Measurements from ENCODE around the gene NOSTRIN. TPM values are rescaled to one million over a fixed set of nuclear protein-coding genes. Genes with fewer than 3 reads are reported as not detected.
A peak's percentile ranks its signal among the peaks of the same experiment; 100 is the strongest.

The NOSTRIN gene
- total RNA-seq, 2 donors from 2014 or later = 0.42 to 0.73 TPM

DNA sequence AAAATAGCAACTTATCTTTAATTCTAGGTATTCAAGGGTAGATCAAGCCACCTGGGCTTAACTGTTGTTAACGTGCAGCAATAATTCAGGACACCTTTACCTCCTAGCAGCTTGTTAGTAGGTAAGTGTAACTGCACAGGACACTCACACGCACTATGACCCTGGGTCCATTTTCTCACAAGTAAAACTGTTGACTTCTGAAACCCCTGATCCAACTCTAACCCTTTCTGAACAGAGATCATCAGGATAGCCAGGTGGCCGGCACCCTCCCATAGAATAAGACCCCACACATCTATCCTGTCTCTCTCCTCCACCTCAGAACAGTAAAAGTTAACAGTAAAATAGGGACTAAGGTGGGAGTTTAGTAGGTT lies 87.2 kb downstream of the NOSTRIN start:
- Histone ChIP-seq H3K27ac (ENCODE audit: low read depth, low read length) (no peak overlapping the region), H3K27me3 (ENCODE audit: control insufficient read depth, insufficient read depth, low read length, poor library complexity, severe bottlenecking) (peaks cover 20% of the 10 kb centered on the region), H3K36me3 (ENCODE audit: control insufficient read depth, insufficient read depth, low read length) (peaks cover 12% of the 10 kb centered on the region), H3K4me3 (ENCODE audit: low read length) (peak overlapping the region; percentile 91), H3K9ac (ENCODE audit: extremely low read depth, low read length, poor library complexity, severe bottlenecking) (peak overlapping the region; percentile 50), H3K9me3 (ENCODE audit: control insufficient read depth, low read length) (no peaks in the 10 kb centered on the region), H3K4me1 (ENCODE audit: control insufficient read depth, insufficient read depth, low read length) (peaks cover 2% of the 10 kb centered on the region)
- Mint-ChIP-seq H3K9me3 (no peaks in the 10 kb centered on the region), H3K27ac (no peak overlapping the region), H3K4me3 (peak overlapping the region; percentile 87), H3K27me3 (ENCODE audit: insufficient read depth) (peaks cover 12% of the 10 kb centered on the region), H3K36me3 (ENCODE audit: low read depth) (peaks cover 19% of the 10 kb centered on the region), H3K4me1 (peaks cover 2% of the 10 kb centered on the region)
- DNase-seq = no peak
- TF ChIP-seq, protein P1, sequence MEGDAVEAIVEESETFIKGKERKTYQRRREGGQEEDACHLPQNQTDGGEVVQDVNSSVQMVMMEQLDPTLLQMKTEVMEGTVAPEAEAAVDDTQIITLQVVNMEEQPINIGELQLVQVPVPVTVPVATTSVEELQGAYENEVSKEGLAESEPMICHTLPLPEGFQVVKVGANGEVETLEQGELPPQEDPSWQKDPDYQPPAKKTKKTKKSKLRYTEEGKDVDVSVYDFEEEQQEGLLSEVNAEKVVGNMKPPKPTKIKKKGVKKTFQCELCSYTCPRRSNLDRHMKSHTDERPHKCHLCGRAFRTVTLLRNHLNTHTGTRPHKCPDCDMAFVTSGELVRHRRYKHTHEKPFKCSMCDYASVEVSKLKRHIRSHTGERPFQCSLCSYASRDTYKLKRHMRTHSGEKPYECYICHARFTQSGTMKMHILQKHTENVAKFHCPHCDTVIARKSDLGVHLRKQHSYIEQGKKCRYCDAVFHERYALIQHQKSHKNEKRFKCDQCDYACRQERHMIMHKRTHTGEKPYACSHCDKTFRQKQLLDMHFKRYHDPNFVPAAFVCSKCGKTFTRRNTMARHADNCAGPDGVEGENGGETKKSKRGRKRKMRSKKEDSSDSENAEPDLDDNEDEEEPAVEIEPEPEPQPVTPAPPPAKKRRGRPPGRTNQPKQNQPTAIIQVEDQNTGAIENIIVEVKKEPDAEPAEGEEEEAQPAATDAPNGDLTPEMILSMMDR (conservative IDR thresholded peaks at IDR 0.05) = no peak
- 20 to 32% methylated on average over 1 to 3 of the region's 3 CpGs for WGBS, 2 experiments (ENCODE audit: insufficient coverage in 1 of 2, insufficient read length in 1 of 2)

GRCh38 chr2:168890006-168890782 lies 87.8 kb downstream of the NOSTRIN start, which contains the start of gene SPC25:
Gene SPC25, minus strand, starts transcription at chr2:168890430. Its CDS starts 911 bp downstream, at chr2:168889519.
- H3K36me3 ChIP-seq (ENCODE audit: control insufficient read depth, insufficient read depth, low read length) = peaks cover 8% of the 10 kb centered on the region
- Mint-ChIP-seq H3K4me1 (peaks cover 2% of the 10 kb centered on the region), H3K9me3 (no peaks in the 10 kb centered on the region), H3K27me3 (ENCODE audit: insufficient read depth) (peaks cover 12% of the 10 kb centered on the region), H3K36me3 (ENCODE audit: low read depth) (peaks cover 16% of the 10 kb centered on the region), H3K4me3 (peak within 1 kb of the TSS; percentile 87), H3K27ac (peak within 1 kb of the TSS; percentile 93)
- H3K9me3 ChIP-seq (ENCODE audit: control insufficient read depth, low read length) = no peaks in the 10 kb centered on the region
- no peak within 1 kb of the TSS for H3K27ac ChIP-seq (ENCODE audit: low read depth, low read length)
- TF ChIP-seq, protein P1 (conservative IDR thresholded peaks at IDR 0.05) = peak; percentile 42
- H3K9ac ChIP-seq (ENCODE audit: extremely low read depth, low read length, poor library complexity, severe bottlenecking) = peak within 1 kb of the TSS; percentile 50
- whole genome bisulfite sequencing, 2 experiments (ENCODE audit: insufficient coverage in 1 of 2, insufficient read length in 1 of 2) = 1% methylated on average over 22 to 38 of the region's 38 CpGs
- peak within 1 kb of the TSS; percentile 91 for H3K4me3 ChIP-seq (ENCODE audit: low read length)
- peaks cover 20% of the 10 kb centered on the region for H3K27me3 ChIP-seq (ENCODE audit: control insufficient read depth, insufficient read depth, low read length, poor library complexity, severe bottlenecking)
- peak; percentile 98 for DNase-seq
- peaks cover 2% of the 10 kb centered on the region for H3K4me1 ChIP-seq (ENCODE audit: control insufficient read depth, insufficient read depth, low read length)

GRCh38 chr2:168892327-168892726 lies 89.9 kb downstream of the NOSTRIN start:
- 96 to 100% methylated on average over 2 of the region's 3 CpGs for WGBS, 2 experiments (ENCODE audit: insufficient coverage in 1 of 2, insufficient read length in 1 of 2)
- peaks cover 2% of the 10 kb centered on the region for H3K4me1 ChIP-seq (ENCODE audit: control insufficient read depth, insufficient read depth, low read length)
- TF ChIP-seq, protein P1 (conservative IDR thresholded peaks at IDR 0.05) = no peak
- Mint-ChIP-seq H3K4me1 (peaks cover 2% of the 10 kb centered on the region), H3K4me3 (no peak overlapping the region), H3K36me3 (ENCODE audit: low read depth) (peaks cover 7% of the 10 kb centered on the region), H3K27ac (no peak overlapping the region), H3K27me3 (ENCODE audit: insufficient read depth) (peaks cover 12% of the 10 kb centered on the region), H3K9me3 (no peaks in the 10 kb centered on the region)
- DNase-seq = no peak
- no peak overlapping the region for H3K4me3 ChIP-seq (ENCODE audit: low read length)
- H3K27ac ChIP-seq (ENCODE audit: low read depth, low read length) = no peak overlapping the region
- no peaks in the 10 kb centered on the region for H3K9me3 ChIP-seq (ENCODE audit: control insufficient read depth, low read length)
- no peak overlapping the region for H3K9ac ChIP-seq (ENCODE audit: extremely low read depth, low read length, poor library complexity, severe bottlenecking)
- H3K36me3 ChIP-seq (ENCODE audit: control insufficient read depth, insufficient read depth, low read length) = peaks cover 8% of the 10 kb centered on the region
- peaks cover 20% of the 10 kb centered on the region for H3K27me3 ChIP-seq (ENCODE audit: control insufficient read depth, insufficient read depth, low read length, poor library complexity, severe bottlenecking)

All from endodermal cell (in vitro differentiated cells).